Mesodermal cell (in vitro differentiated cells): ENCODE measurements around the gene EXTL1.

Source experiments
- H3K27ac ChIP-seq: 2 replicates; pipeline ENCODE4 v1.7.0; 2013; ENCODE audit warnings: mild to moderate bottlenecking, low read depth, low read length, moderate library complexity; ENCODE audit not compliant: severe bottlenecking
- H3K36me3 ChIP-seq: 2 replicates; pipeline ENCODE4 v1.7.1; 2013; ENCODE audit warnings: mild to moderate bottlenecking, low read length, moderate library complexity; ENCODE audit not compliant: control insufficient read depth, insufficient read depth
- H3K4me1 ChIP-seq: one replicate; pipeline ENCODE4 v1.7.1; 2013; ENCODE audit warnings: mild to moderate bottlenecking, low read length; ENCODE audit not compliant: insufficient read depth, control insufficient read depth, poor library complexity, severe bottlenecking
- H3K4me3 ChIP-seq: 2 replicates; pipeline ENCODE4 v1.7.0; 2013; ENCODE audit warnings: low read length, control low read depth, mild to moderate bottlenecking; ENCODE audit not compliant: insufficient read depth, poor library complexity, severe bottlenecking; ENCODE audit errors: extremely low read depth
- H3K9me3 ChIP-seq: 2 replicates; pipeline ENCODE4 v1.7.1; 2013; ENCODE audit warnings: mild to moderate bottlenecking, low read length, moderate library complexity; ENCODE audit not compliant: control insufficient read depth
- WGBS, 2 experiments: methylation state at CpG; one replicate each; pipeline ENCODE4 v1.1.5; 2013; ENCODE audit warnings: missing lambda C conversion rate in 2 of 2; ENCODE audit not compliant: insufficient coverage in 2 of 2; 5-methylcytosine and 5-hydroxymethylcytosine counted together

EXTL1 gene

DNA sequence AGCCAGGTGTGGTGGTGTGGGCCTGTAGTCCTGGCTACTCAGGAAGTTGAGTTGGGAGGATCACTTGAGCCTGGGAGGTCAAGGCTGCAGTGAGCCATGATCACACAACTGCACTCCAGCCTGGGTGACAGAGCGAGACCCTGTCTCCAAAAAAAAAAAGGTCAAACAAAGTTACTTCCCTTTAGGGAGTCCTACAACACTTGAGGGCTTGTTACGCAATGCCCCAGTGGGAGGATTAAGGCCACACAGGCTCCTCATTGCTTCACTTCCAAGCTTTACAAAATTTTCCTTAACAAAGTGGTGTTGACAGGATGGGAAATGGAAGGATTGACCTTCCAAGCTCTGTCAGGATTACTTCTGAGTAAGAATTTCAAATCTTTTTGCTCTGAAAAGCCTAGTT lies 6.2 kb upstream of the EXTL1 start:
- H3K27ac ChIP-seq: no peak overlapping the region
- H3K4me1 ChIP-seq: peaks cover 28% of the 10 kb centered on the region
- WGBS, 2 experiments: 84 to 100% methylated on average over 1 to 2 of the region's 2 CpGs

GRCh38 chr1:26016258-26016952 lies 5.2 kb upstream of the EXTL1 start:
- Histone ChIP-seq H3K27ac (no peak overlapping the region), H3K9me3 (no peaks in the 10 kb centered on the region), H3K4me3 (no peak overlapping the region), H3K36me3 (no peaks in the 10 kb centered on the region), H3K4me1 (peaks cover 38% of the 10 kb centered on the region)
- 75 to 90% methylated on average over 6 to 8 of the region's 10 CpGs for WGBS, 2 experiments

More for the DNA sequence above, 6.2 kb upstream of the EXTL1 start:
- Histone ChIP-seq H3K9me3 (no peaks in the 10 kb centered on the region), H3K4me3 (no peak overlapping the region), H3K36me3 (no peaks in the 10 kb centered on the region)

DNA sequence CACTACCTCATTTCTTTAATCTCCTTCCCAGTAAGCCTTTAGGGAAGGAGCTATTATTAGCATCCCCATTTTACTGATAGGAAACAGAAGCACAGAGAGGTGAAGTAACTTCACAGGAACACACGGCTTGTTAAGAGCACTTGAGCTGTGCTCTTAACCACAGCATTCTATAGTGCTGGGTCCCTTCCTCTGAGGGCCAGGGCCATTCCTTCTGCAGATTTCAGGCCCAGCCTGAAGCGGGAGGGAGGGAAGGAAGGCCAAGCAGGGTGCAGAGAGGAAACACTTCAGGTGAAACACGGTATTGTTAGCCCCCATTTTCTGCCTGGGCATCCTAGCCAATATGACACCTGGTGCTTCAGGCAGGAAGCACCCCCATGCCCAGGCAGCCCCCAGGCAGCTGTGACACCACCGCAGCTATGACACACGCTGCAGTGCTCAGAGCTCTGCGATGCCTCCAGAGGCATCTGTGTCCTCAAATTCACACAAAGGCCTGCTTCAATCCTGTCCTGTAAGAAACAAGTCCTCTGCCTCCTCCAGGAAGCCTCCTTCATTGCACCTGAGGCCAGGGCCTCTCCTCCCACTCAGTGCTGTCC lies 4.5 kb upstream of the EXTL1 start:
- Histone ChIP-seq H3K4me1 (peaks cover 45% of the 10 kb centered on the region), H3K9me3 (no peaks in the 10 kb centered on the region), H3K36me3 (no peaks in the 10 kb centered on the region), H3K27ac (no peak overlapping the region), H3K4me3 (no peak overlapping the region)
- WGBS, 2 experiments: 79 to 82% methylated on average over 4 to 6 of the region's 6 CpGs

GRCh38 chr1:26017606-26018005 lies 4.0 kb upstream of the EXTL1 start:
- Histone ChIP-seq H3K9me3 (no peaks in the 10 kb centered on the region), H3K27ac (no peak overlapping the region)

GRCh38 chr1:26019641-26020315 lies 1.8 kb upstream of the EXTL1 start:
- Histone ChIP-seq H3K36me3 (no peaks in the 10 kb centered on the region), H3K27ac (no peak overlapping the region), H3K9me3 (no peaks in the 10 kb centered on the region), H3K4me3 (no peak overlapping the region), H3K4me1 (peaks cover 55% of the 10 kb centered on the region)
- 86 to 91% methylated on average over 5 to 7 of the region's 8 CpGs for WGBS, 2 experiments

More at GRCh38 chr1:26017606-26018005, 4.0 kb upstream of the EXTL1 start:
- Histone ChIP-seq H3K4me1 (peaks cover 45% of the 10 kb centered on the region), H3K36me3 (no peaks in the 10 kb centered on the region), H3K4me3 (no peak overlapping the region)
- WGBS, 2 experiments: 100% methylated on average over 1 of the region's 6 CpGs

DNA sequence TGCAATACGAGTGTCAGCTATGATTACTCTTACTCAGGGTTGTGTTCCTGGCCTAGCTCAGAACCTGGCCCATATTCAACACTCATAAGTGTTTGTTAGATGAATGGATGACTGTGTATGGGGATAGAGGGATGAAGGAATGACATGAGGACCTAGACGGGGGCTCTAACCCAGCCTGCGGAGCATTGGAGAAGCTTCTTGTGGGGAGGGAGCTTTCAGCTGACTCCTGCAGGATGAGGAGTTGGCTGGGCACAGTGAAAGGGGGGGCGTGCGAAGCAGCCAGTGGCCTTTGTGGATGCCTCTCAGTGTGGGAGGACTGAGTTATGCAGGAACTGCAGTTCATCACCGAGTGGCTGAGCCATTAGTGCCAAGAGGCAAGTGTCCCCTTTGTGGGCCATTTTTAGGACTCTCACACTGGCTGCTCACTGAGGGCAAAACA lies 1.2 kb upstream of the EXTL1 start:
- H3K4me3 ChIP-seq: no peak overlapping the region
- H3K27ac ChIP-seq: no peak overlapping the region
- peaks cover 55% of the 10 kb centered on the region for H3K4me1 ChIP-seq
- H3K9me3 ChIP-seq: no peaks in the 10 kb centered on the region
- H3K36me3 ChIP-seq: no peaks in the 10 kb centered on the region
- 70 to 79% methylated on average over 5 to 6 of the region's 6 CpGs for WGBS, 2 experiments

DNA sequence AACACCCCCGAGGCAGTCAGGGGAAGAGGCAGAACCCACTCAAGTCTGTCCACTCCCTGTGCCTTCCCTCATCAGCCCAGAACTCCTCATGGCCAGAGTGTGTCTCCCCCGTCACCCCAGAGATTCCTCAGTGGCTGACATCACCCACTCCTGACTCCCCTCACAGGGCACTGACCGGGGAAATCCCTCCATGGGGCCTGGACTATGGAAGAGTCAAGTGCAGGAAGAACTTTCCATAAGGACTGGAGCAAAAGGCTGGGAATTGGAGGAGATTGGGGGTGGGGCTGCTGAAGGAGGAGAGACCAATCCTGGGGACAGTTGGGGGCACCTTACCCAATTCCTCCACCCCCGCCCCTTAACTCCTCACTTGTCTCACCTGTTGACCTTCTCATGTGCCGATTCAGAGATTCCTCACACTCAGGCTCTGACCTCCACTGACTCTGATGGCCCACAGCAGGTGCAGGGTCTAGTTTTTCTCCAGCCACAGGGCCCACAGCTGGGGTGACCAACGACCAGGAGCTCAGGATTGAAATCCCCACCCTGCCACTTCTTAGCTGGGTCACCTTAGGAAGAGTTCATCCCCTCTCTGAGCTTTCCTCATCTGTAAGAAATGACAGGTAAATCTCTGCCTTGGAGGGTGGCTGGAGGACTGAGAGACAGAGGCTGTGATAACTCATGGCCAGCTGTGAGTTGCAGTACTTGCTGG lies 481 bp upstream of the EXTL1 start:
- Histone ChIP-seq H3K4me1 (peaks cover 55% of the 10 kb centered on the region), H3K4me3 (no peak overlapping the region), H3K9me3 (no peaks in the 10 kb centered on the region), H3K36me3 (no peaks in the 10 kb centered on the region), H3K27ac (no peak overlapping the region)
- WGBS, 2 experiments: 75 to 77% methylated on average over 4 to 5 of the region's 6 CpGs

GRCh38 chr1:26022404-26022779 lies 817 bp downstream of the EXTL1 start:
- WGBS, 2 experiments: 94 to 95% methylated on average over 6 to 8 of the region's 8 CpGs
- Histone ChIP-seq H3K27ac (no peak overlapping the region), H3K4me3 (no peak overlapping the region)

GRCh38 chr1:26023009-26023408 lies 1.4 kb downstream of the EXTL1 start:
- Histone ChIP-seq H3K9me3 (no peaks in the 10 kb centered on the region), H3K4me1 (peaks cover 40% of the 10 kb centered on the region), H3K36me3 (no peaks in the 10 kb centered on the region), H3K4me3 (no peak overlapping the region), H3K27ac (no peak overlapping the region)
- WGBS, 2 experiments: 95 to 96% methylated on average over 7 to 12 of the region's 13 CpGs

More at GRCh38 chr1:26022404-26022779, 817 bp downstream of the EXTL1 start:
- Histone ChIP-seq H3K36me3 (no peaks in the 10 kb centered on the region), H3K4me1 (peaks cover 46% of the 10 kb centered on the region), H3K9me3 (no peaks in the 10 kb centered on the region)

DNA sequence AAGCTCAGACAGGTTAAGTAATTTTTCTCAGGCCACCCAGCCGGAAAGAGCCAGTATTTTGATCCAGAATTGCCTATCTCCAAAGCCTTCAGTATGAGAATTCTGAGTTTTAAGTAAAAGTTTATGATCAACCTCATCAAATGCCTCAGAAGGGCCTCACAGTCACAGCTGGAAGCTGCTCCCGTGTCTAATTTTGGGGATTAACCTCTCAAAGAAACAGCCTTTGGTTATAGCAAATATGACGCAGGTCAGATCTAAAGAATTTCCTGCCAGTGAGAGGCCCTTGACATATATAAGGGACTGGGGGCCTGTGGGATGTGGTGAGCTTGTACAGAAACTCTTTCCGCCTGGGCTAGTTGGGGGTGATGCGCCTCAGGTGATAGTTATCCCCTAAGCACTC lies 2.3 kb downstream of the EXTL1 start:
- Histone ChIP-seq H3K27ac (no peak overlapping the region), H3K36me3 (no peaks in the 10 kb centered on the region), H3K9me3 (no peaks in the 10 kb centered on the region), H3K4me3 (no peak overlapping the region), H3K4me1 (peaks cover 35% of the 10 kb centered on the region)
- 92 to 96% methylated on average over 4 of the region's 5 CpGs for WGBS, 2 experiments
